ENCODE results near the gene PLPP1.

The PLPP1 gene

DNA sequence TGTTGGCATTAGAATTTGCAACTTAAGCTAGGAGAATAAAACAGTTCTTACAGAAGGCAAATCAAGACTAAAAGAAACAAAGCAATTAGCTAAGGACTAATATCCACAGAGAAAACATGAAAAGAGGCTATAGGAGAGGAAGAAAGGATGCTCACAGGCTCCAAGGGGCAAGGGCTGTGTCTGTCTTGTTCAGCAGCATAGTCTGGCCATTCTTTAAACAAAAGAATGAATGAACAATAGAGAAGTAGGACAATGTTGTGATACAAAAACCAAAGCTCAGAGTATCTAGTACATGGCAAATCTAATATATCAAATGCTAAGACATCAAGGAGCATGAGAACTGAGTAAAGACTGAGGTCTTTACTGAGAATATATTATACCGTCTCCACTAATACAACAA is 39.5 kb downstream of the PLPP1 start:
- DNase-seq (ENCODE audit: low read depth) = no peak
- TF ChIP-seq, protein P1, sequence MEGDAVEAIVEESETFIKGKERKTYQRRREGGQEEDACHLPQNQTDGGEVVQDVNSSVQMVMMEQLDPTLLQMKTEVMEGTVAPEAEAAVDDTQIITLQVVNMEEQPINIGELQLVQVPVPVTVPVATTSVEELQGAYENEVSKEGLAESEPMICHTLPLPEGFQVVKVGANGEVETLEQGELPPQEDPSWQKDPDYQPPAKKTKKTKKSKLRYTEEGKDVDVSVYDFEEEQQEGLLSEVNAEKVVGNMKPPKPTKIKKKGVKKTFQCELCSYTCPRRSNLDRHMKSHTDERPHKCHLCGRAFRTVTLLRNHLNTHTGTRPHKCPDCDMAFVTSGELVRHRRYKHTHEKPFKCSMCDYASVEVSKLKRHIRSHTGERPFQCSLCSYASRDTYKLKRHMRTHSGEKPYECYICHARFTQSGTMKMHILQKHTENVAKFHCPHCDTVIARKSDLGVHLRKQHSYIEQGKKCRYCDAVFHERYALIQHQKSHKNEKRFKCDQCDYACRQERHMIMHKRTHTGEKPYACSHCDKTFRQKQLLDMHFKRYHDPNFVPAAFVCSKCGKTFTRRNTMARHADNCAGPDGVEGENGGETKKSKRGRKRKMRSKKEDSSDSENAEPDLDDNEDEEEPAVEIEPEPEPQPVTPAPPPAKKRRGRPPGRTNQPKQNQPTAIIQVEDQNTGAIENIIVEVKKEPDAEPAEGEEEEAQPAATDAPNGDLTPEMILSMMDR (IDR thresholded peaks at IDR 0.05; ENCODE audit: insufficient read depth, low read depth, low read length, missing control alignments) = no peak
- no peak overlapping the region for H3K4me3 ChIP-seq (ENCODE audit: low read depth, low read length)

DNA sequence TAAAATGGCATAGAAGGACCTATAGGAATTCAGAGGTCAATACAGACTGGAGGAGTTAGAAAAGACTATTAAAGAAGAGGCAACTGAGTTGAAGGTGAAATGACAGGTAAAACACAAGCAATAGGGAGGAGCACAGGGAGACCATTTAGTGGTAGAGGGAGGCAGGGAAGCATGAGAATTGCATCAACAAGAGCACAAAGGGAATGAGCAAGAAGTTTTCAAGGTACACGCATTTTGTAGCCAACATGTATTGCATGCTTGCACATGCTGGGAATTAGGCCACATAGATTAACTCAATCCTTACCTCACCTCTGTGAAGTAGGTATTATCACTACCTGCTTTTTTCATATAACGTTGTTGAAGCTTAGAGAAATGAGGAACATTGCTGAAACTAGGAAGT is 42.3 kb downstream of the PLPP1 start:
- DNase-seq (ENCODE audit: low read depth) = no peak
- TF ChIP-seq, protein P1 (IDR thresholded peaks at IDR 0.05; ENCODE audit: insufficient read depth, low read depth, low read length, missing control alignments) = no peak
- H3K4me3 ChIP-seq (ENCODE audit: low read depth, low read length) = no peak overlapping the region

DNA sequence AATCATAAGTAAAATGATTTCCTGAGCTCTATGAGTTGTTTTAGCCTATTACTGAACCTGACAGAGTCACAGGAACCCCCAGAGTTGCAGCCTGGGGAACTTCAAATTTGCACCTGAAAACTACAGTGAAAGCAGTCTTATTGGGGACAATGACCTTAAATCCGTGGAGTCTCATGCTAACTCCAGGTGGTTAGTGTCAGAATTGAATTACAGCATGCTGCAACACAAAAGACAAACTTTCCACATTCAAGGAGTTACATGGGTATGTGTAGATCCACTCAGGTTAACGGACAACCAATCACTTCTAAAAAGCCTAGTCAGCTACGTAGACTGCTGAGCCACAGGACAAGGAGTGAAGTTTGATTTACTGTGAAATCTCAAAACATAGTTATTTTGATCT is 49.7 kb downstream of the PLPP1 start:
- no peak overlapping the region for H3K4me3 ChIP-seq (ENCODE audit: low read depth, low read length)
- TF ChIP-seq, protein P1 (IDR thresholded peaks at IDR 0.05; ENCODE audit: insufficient read depth, low read depth, low read length, missing control alignments) = no peak
- no peak for DNase-seq (ENCODE audit: low read depth)

DNA sequence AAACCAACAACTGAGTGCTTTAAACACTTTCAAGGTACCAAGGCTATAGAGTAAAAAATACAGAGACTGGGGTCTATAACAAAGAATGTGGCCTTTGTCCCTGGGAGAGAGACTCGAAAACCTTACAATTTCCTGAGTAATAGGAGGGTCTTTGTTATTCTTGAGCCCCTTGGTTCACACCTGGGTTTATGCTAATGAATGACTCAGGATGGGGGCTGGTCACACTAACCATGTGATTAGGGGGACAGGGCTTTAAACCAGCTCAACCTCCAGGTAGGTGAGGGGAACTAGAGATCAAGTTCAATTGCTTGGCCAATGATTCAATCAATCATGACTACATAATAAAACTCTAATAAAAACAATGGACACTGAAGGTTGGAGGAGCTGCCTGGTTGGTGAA is 50.2 kb downstream of the PLPP1 start:
- no peak overlapping the region for H3K4me3 ChIP-seq (ENCODE audit: low read depth, low read length)
- TF ChIP-seq, protein P1 (IDR thresholded peaks at IDR 0.05; ENCODE audit: insufficient read depth, low read depth, low read length, missing control alignments) = no peak
- no peak for DNase-seq (ENCODE audit: low read depth)

DNA sequence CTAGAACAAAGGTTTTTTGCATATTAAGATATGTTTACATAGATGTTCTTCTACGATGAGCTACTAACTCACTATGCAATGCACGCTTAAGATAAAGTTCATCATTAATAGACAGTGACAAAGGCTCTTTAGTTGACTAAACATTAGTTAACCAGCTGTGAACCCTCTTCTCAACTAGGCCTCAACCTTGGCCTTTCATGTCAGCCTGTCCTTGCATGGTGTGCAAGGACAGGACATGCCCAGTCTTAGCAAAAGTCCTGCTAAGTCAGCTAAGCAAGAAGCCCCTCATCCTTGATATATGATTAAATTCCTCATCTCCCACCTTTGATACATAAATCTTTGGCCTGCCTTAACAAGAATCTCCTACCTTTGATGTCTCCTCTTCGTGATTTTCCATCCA is 50.9 kb downstream of the PLPP1 start:
- no peak for DNase-seq (ENCODE audit: low read depth)
- TF ChIP-seq, protein P1 (IDR thresholded peaks at IDR 0.05; ENCODE audit: insufficient read depth, low read depth, low read length, missing control alignments) = no peak
- no peak overlapping the region for H3K4me3 ChIP-seq (ENCODE audit: low read depth, low read length)

DNA sequence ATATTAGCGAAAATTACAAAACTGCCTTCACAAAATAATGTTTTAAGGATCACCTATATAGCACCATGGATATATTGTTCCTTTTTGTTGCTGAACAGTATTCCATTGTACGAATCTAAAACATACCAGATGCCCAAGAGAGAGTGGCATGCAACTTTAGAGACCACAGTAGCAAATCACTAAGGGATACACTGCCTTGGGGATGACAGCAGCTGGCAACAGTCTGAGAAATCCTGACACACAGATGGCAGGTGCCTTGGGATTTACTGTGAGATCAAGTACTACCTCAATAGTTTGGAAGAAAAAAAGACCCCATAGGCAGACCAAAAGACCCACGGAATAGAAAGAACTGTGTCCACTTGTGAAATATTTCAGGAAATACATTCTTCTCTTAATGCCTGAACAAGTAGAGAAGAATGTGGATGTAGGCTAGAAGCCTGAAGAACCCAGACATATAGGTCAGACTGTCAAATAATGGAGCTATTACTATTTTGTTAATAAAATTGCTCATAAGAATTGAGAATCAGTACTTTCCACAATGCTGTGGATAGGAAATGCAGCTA is 53.4 kb downstream of the PLPP1 start:
- H3K4me3 ChIP-seq (ENCODE audit: low read depth, low read length) = no peak overlapping the region
- no peak for DNase-seq (ENCODE audit: low read depth)
- TF ChIP-seq, protein P1 (IDR thresholded peaks at IDR 0.05; ENCODE audit: insufficient read depth, low read depth, low read length, missing control alignments) = no peak

DNA sequence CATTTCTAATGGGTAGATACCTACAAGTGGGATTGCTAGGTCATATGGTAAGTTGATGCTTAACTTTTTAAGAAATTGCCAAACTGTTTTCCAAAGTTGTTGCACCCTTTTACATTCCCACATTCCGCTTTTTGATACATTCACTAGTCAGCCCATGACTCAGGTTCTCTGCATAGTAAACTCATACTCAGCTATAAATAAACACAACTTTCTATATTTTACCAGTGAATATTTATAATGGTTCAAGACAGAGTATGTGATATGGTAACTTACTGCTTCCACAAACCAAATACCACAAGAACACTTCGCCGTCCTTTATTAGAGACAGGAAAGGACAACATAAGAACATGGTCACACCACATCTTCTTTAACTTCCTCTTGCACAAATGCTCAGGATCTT is 54.0 kb downstream of the PLPP1 start:
- no peak for DNase-seq (ENCODE audit: low read depth)
- TF ChIP-seq, protein P1 (IDR thresholded peaks at IDR 0.05; ENCODE audit: insufficient read depth, low read depth, low read length, missing control alignments) = no peak
- no peak overlapping the region for H3K4me3 ChIP-seq (ENCODE audit: low read depth, low read length)
